GM20431 (cell line): Measurements from ENCODE around the gene AHRR.

ENCODE experiments used
- in situ Hi-C: fragments of 300-500 bp; cut with MseI, MboI; formaldehyde crosslinking; loops from one replicate; pipeline ENCODE4 v1.15.0; 2020; ENCODE audit warnings: low sequenced_read_pairs; ENCODE audit not compliant: unreplicated experiment

Gene AHRR

GRCh38 chr5:318341-318897, 3.1 kb upstream of the AHRR start:
- in situ Hi-C loops = loop anchor here (10.0 kb wide), 1 partner anchor 116 kb away; no protein-coding TSS in a partner anchor

GRCh38 chr5:318931-319601, 2.4 kb upstream of the AHRR start:
- in situ Hi-C loops = loop anchor here (10.0 kb wide), 1 partner anchor 116 kb away; no protein-coding TSS in a partner anchor

GRCh38 chr5:320524-321229, 837 bp upstream of the AHRR start:
- in situ Hi-C loops = no loop called here

- in situ Hi-C loops = no loop called here
These were observed 275 bp downstream of the AHRR start for GRCh38 chr5:321726-322251.

- in situ Hi-C loops = no loop called here
These were observed 897 bp downstream of the AHRR start for GRCh38 chr5:322281-322941.

GRCh38 chr5:322942-323879, 1.7 kb downstream of the AHRR start:
- in situ Hi-C loops = no loop called here

GRCh38 chr5:324736-325612, 3.5 kb downstream of the AHRR start:
- in situ Hi-C loops = no loop called here

- in situ Hi-C loops = no loop called here
These were observed 4.6 kb downstream of the AHRR start for GRCh38 chr5:326109-326508.

- in situ Hi-C loops = no loop called here
These were observed 7.7 kb downstream of the AHRR start for GRCh38 chr5:329121-329735.

- in situ Hi-C loops = no loop called here
These were observed 8.3 kb downstream of the AHRR start for GRCh38 chr5:329768-330167.

GRCh38 chr5:332843-333242, 11.3 kb downstream of the AHRR start:
- in situ Hi-C loops = no loop called here

GRCh38 chr5:333945-334344, 12.4 kb downstream of the AHRR start:
- in situ Hi-C loops = no loop called here

GRCh38 chr5:334903-335739, 13.6 kb downstream of the AHRR start:
- in situ Hi-C loops = no loop called here

GRCh38 chr5:335740-336038, 14.2 kb downstream of the AHRR start:
- in situ Hi-C loops = no loop called here

GRCh38 chr5:337563-338130, 16.1 kb downstream of the AHRR start:
- in situ Hi-C loops = no loop called here

- in situ Hi-C loops = no loop called here
These were observed 21.3 kb downstream of the AHRR start for GRCh38 chr5:342501-343460.
